Keratinocyte (primary cell): Measurements from ENCODE around the gene RNF13. TPM values are rescaled to one million over a fixed set of nuclear protein-coding genes. Genes with fewer than 3 reads are reported as not detected.

Experiments
- DNase-seq: peaks from one replicate; pipeline ENCODE4 v3.0.0-alpha.2; 2011; ENCODE audit warnings: low read depth, missing footprints, low spot score
- FAIRE-seq: peaks from 2 replicates; lab custom pipeline; 2011; peaks lifted over from hg19 to GRCh38; lab: Jason Lieb, UNC
- H2AFZ ChIP-seq: 2 replicates; pipeline ENCODE4 v1.6.0; 2012; ENCODE audit warnings: low read length, control low read depth, inconsistent platforms; ENCODE audit not compliant: control insufficient read depth
- H3K27ac ChIP-seq: 2 replicates; pipeline ENCODE4 v1.5.1; 2011; ENCODE audit warnings: low read length; ENCODE audit not compliant: control insufficient read depth, insufficient read depth
- H3K27me3 ChIP-seq: 3 replicates; pipeline ENCODE4 v1.6.0; 2011; ENCODE audit warnings: low read length; ENCODE audit not compliant: control insufficient read depth, insufficient read depth; ENCODE audit errors: extremely low read depth
- H3K36me3 ChIP-seq, 2 experiments: 2 replicates in 1 of 2; 3 replicates in 1 of 2; pipeline ENCODE4 v1.5.1; 2011; ENCODE audit warnings: low read length in 2 of 2, mild to moderate bottlenecking in 1 of 2; ENCODE audit not compliant: control insufficient read depth in 2 of 2, insufficient read depth in 2 of 2; ENCODE audit errors: extremely low read depth in 1 of 2
- H3K4me1 ChIP-seq: 3 replicates; pipeline ENCODE4 v1.5.1; 2011; ENCODE audit warnings: low read length; ENCODE audit not compliant: control insufficient read depth, insufficient read depth; ENCODE audit errors: extremely low read depth
- H3K4me2 ChIP-seq: 3 replicates; pipeline ENCODE4 v1.6.0; 2011; ENCODE audit warnings: low read depth, low read length; ENCODE audit not compliant: control insufficient read depth, insufficient read depth; ENCODE audit errors: extremely low read depth
- H3K4me3 ChIP-seq, 3 experiments: fragments of 200-600 bp in 1 of 3; sonication (generic) in 1 of 3; 2 replicates in 2 of 3; 3 replicates in 1 of 3; pipeline ENCODE4 v1.5.1; 2011 to 2016; ENCODE audit warnings: low read length in 3 of 3, mild to moderate bottlenecking in 3 of 3, control low read depth in 2 of 3, inconsistent platforms in 1 of 3, low read depth in 1 of 3, mixed read lengths in 1 of 3, mixed run types in 1 of 3, moderate library complexity in 1 of 3; ENCODE audit not compliant: control insufficient read depth in 2 of 3, insufficient read depth in 2 of 3; ENCODE audit errors: extremely low read depth in 1 of 3
- H3K79me2 ChIP-seq: 2 replicates; pipeline ENCODE4 v1.6.0; 2012; ENCODE audit warnings: low read length; ENCODE audit not compliant: control insufficient read depth, insufficient read depth
- H3K9ac ChIP-seq: 3 replicates; pipeline ENCODE4 v1.6.0; 2011; ENCODE audit warnings: low read length; ENCODE audit not compliant: control insufficient read depth, insufficient read depth; ENCODE audit errors: extremely low read depth
- H3K9me1 ChIP-seq: 3 replicates; pipeline ENCODE4 v1.6.0; 2011; ENCODE audit warnings: low read length; ENCODE audit not compliant: control insufficient read depth, insufficient read depth; ENCODE audit errors: extremely low read depth
- H3K9me3 ChIP-seq: 2 replicates; pipeline ENCODE4 v1.5.1; 2012; ENCODE audit warnings: low read depth, low read length; ENCODE audit not compliant: control insufficient read depth
- H4K20me1 ChIP-seq: 3 replicates; pipeline ENCODE4 v1.6.0; 2011; ENCODE audit warnings: low read length; ENCODE audit not compliant: control insufficient read depth, insufficient read depth; ENCODE audit errors: extremely low read depth
- CTCF ChIP-seq, 3 experiments: IDR thresholded peaks in 1 of 3; conservative IDR thresholded peaks in 1 of 3; optimal IDR thresholded peaks in 1 of 3; 2 replicates in 2 of 3; 3 replicates in 1 of 3; pipeline versions ENCODE3 to v1.5.1; 2011; ENCODE audit warnings: low read length in 3 of 3, mild to moderate bottlenecking in 3 of 3, moderate library complexity in 2 of 3, control low read depth in 1 of 3, inconsistent platforms in 1 of 3; ENCODE audit not compliant: insufficient read depth in 2 of 3; ENCODE audit errors: extremely low read depth in 1 of 3
- EZH2 ChIP-seq: IDR thresholded peaks from one replicate; pipeline ENCODE4 v1.6.1; 2012; ENCODE audit warnings: inconsistent platforms, mild to moderate bottlenecking, low read length, moderate library complexity
- dilution Hi-C: fragments of 300-500 bp; cut with MboI; formaldehyde crosslinking; loops from one replicate; pipeline ENCODE4 v1.7.0; 2020; ENCODE audit warnings: low sequenced_read_pairs; ENCODE audit not compliant: extremely low pct_ligation_motif_present
- polyA plus RNA-seq, 5 experiments: library from polyadenylated mRNA; depleted of rRNA in 3 of 5; stranded (reverse) in 3 of 5; stranded (forward) in 1 of 5; unstranded in 1 of 5; fragments of >200 nt; gene quantifications; 1 replicate in 1 of 5; 2 replicates in 3 of 5; 3 replicates in 1 of 5; pipeline versions ENCODE4 v1.2.1 to v1.2.3, GENCODE V29; 2011 to 2012; ENCODE audit warnings: missing spikeins in 2 of 5, low read depth in 1 of 5, low replicate concordance in 1 of 5

Gene RNF13
- polyA plus RNA-seq, 1 donor (not counting 4 experiments of a cell fraction or from before 2014, with no cell fraction given), result 57.4 TPM

GRCh38 chr3:149848238-149848637 lies 35.2 kb downstream of the RNF13 start:
- H3K4me3 ChIP-seq, result no peak overlapping the region
- DNase-seq, result no peak
- H2AFZ ChIP-seq, result no peak overlapping the region
- H3K27ac ChIP-seq, result no peak overlapping the region
- no peaks in the 10 kb centered on the region for H3K27me3 ChIP-seq
- TF ChIP-seq CTCF (optimal IDR thresholded peaks at IDR 0.05 in 1 of 3, IDR thresholded peaks at IDR 0.05 in 1 of 3, conservative IDR thresholded peaks at IDR 0.05 in 1 of 3; ENCODE audit: extremely low read depth in 1 of 3, insufficient read depth in 2 of 3, low read length in 3 of 3), result no peak
- TF ChIP-seq EZH2, result no peak
- no peaks in the 10 kb centered on the region for H3K9me1 ChIP-seq
- no peak overlapping the region for H3K9ac ChIP-seq
- H3K36me3 ChIP-seq, result peaks cover 3 to 8% of the 10 kb centered on the region in 2 experiments
- peaks cover 20% of the 10 kb centered on the region for H3K79me2 ChIP-seq
- dilution Hi-C loops, result no loop called here
- H4K20me1 ChIP-seq, result no peaks in the 10 kb centered on the region
- no peaks in the 10 kb centered on the region for H3K4me1 ChIP-seq
- no peak overlapping the region for H3K4me2 ChIP-seq
- no peaks in the 10 kb centered on the region for H3K9me3 ChIP-seq
- no peak for FAIRE-seq

GRCh38 chr3:149848688-149849087 lies 35.7 kb downstream of the RNF13 start:
- Histone ChIP-seq H3K4me1 (no peaks in the 10 kb centered on the region), H3K36me3 (peaks cover 3 to 12% of the 10 kb centered on the region in 2 experiments)

More at GRCh38 chr3:149848688-149849087, 35.7 kb downstream of the RNF13 start:
- H3K79me2 ChIP-seq, result peaks cover 17% of the 10 kb centered on the region
- H3K27ac ChIP-seq, result no peak overlapping the region
- H3K27me3 ChIP-seq, result no peaks in the 10 kb centered on the region
- H3K9me1 ChIP-seq, result no peaks in the 10 kb centered on the region
- no peak overlapping the region for H3K4me2 ChIP-seq
- no peak for DNase-seq
- no peak overlapping the region for H3K9ac ChIP-seq
- H2AFZ ChIP-seq, result no peak overlapping the region
- H3K9me3 ChIP-seq, result no peaks in the 10 kb centered on the region
- H3K4me3 ChIP-seq, result no peak overlapping the region
- TF ChIP-seq EZH2 (no peak), CTCF (optimal IDR thresholded peaks at IDR 0.05 in 1 of 3, IDR thresholded peaks at IDR 0.05 in 1 of 3, conservative IDR thresholded peaks at IDR 0.05 in 1 of 3; ENCODE audit: extremely low read depth in 1 of 3, insufficient read depth in 2 of 3, low read length in 3 of 3) (no peak)
- peak; percentile 73 for FAIRE-seq
- no peaks in the 10 kb centered on the region for H4K20me1 ChIP-seq
- dilution Hi-C loops, result no loop called here
